H1 (cell line): ENCODE data around the gene FMNL2. TPM values are rescaled to one million over a fixed set of nuclear protein-coding genes. Genes with fewer than 3 reads are reported as not detected.

Source experiments
- CTCF ChIA-PET: fragments of 300-600 bp; sonication (Branson Sonifier 250); formaldehyde crosslinking; loops from one replicate; lab custom pipeline; 2021; ENCODE audit not compliant: partially characterized antibody; lab: Charles Lee
- POLR2A ChIA-PET: fragments of 300-600 bp; sonication (Branson Sonifier 250); formaldehyde crosslinking; loops from one replicate; lab custom pipeline; 2021; ENCODE audit warnings: inconsistent platforms; ENCODE audit not compliant: partially characterized antibody; lab: Charles Lee
- DNase-seq, 2 experiments: peaks; one replicate each; pipeline versions ENCODE4 v3.0.0 to v3.0.0-alpha.2; 2010 to 2022; ENCODE audit warnings: low spot score in 2 of 2, low read depth in 1 of 2, mixed read lengths in 1 of 2
- FAIRE-seq: peaks from 2 replicates; lab custom pipeline; 2011; peaks lifted over from hg19 to GRCh38; lab: Jason Lieb, UNC
- H2AFZ ChIP-seq: 2 replicates; pipeline ENCODE4 v1.8.1; 2012; ENCODE audit warnings: low read length, inconsistent platforms
- H2AK5ac ChIP-seq: 2 replicates; pipeline ENCODE4 v1.6.1; 2013; ENCODE audit warnings: low read depth, low read length
- H2BK120ac ChIP-seq: replicated peaks from 2 replicates; pipeline ENCODE3; 2013; ENCODE audit warnings: low read depth, low read length, inconsistent platforms
- H2BK12ac ChIP-seq: 2 replicates; pipeline ENCODE4 v1.6.1; 2013; ENCODE audit warnings: low read depth, low read length
- H2BK15ac ChIP-seq: 2 replicates; pipeline ENCODE4 v1.6.1; 2013; ENCODE audit warnings: low read length
- H2BK20ac ChIP-seq: 2 replicates; pipeline ENCODE4 v1.6.1; 2013; ENCODE audit warnings: low read length
- H2BK5ac ChIP-seq: 2 replicates; pipeline ENCODE4 v1.6.1; 2013; ENCODE audit warnings: low read depth, low read length
- H3K14ac ChIP-seq: 2 replicates; pipeline ENCODE4 v1.6.1; 2013; ENCODE audit warnings: inconsistent platforms; ENCODE audit not compliant: insufficient read length
- H3K18ac ChIP-seq: 2 replicates; pipeline ENCODE4 v1.6.1; 2013; ENCODE audit warnings: low read length; ENCODE audit errors: extremely low read depth
- H3K23ac ChIP-seq: 2 replicates; pipeline ENCODE4 v1.6.1; 2013; ENCODE audit warnings: inconsistent platforms; ENCODE audit not compliant: insufficient read length
- H3K23me2 ChIP-seq: 2 replicates; pipeline ENCODE4 v1.6.1; 2013; ENCODE audit warnings: low read depth, low read length
- H3K27ac ChIP-seq: 2 replicates; pipeline ENCODE4 v1.6.1; 2011; ENCODE audit warnings: low read depth, low read length, inconsistent platforms
- H3K27me3 ChIP-seq, 4 experiments: replicated peaks in 1 of 4; 1 replicate in 1 of 4; 2 replicates in 3 of 4; pipeline versions ENCODE4 v1.6.1 to v1.8.1; 2011 to 2013; ENCODE audit warnings: low read length in 3 of 4, mild to moderate bottlenecking in 3 of 4, inconsistent platforms in 2 of 4, mixed read lengths in 2 of 4, moderate library complexity in 1 of 4; ENCODE audit not compliant: control insufficient read depth in 3 of 4, insufficient read depth in 3 of 4; ENCODE audit errors: extremely low read depth in 1 of 4
- H3K36me3 ChIP-seq, 4 experiments: 2 replicates each; pipeline versions ENCODE4 v1.6.1 to v1.8.1; 2011 to 2013; ENCODE audit warnings: mild to moderate bottlenecking in 4 of 4, low read length in 3 of 4, moderate library complexity in 2 of 4, control low read depth in 1 of 4, inconsistent platforms in 1 of 4; ENCODE audit not compliant: insufficient read depth in 4 of 4, control insufficient read depth in 2 of 4
- H3K4ac ChIP-seq: replicated peaks from 2 replicates; pipeline ENCODE3; 2013; ENCODE audit warnings: low read length, low read depth, mixed read lengths, inconsistent platforms; ENCODE audit not compliant: insufficient read length
- H3K4me1 ChIP-seq, 4 experiments: replicated peaks in 1 of 4; 1 replicate in 1 of 4; 2 replicates in 3 of 4; pipeline versions ENCODE4 v1.6.1 to v1.8.1; 2011 to 2013; ENCODE audit warnings: low read length in 3 of 4, inconsistent platforms in 2 of 4, mixed read lengths in 1 of 4; ENCODE audit not compliant: insufficient read depth in 4 of 4, control insufficient read depth in 3 of 4
- H3K4me2 ChIP-seq, 2 experiments: 2 replicates each; pipeline versions ENCODE4 v1.6.1 to v1.8.1; 2011 to 2013; ENCODE audit warnings: low read depth in 2 of 2, low read length in 2 of 2, control low read depth in 1 of 2, inconsistent platforms in 1 of 2, mild to moderate bottlenecking in 1 of 2; ENCODE audit not compliant: insufficient read depth in 1 of 2
- H3K4me3 ChIP-seq, 4 experiments: fragments of 200-600, 300-600 bp in 1 of 4; sonication (generic), shearing (Covaris generic), sonication (Bioruptor Twin) in 1 of 4; 2 replicates each; pipeline versions ENCODE4 v1.5.1 to v1.8.1; 2011 to 2016; ENCODE audit warnings: low read length in 4 of 4, low read depth in 3 of 4, control low read depth in 2 of 4, inconsistent platforms in 2 of 4, mild to moderate bottlenecking in 2 of 4, mixed read lengths in 1 of 4, moderate library complexity in 1 of 4; ENCODE audit not compliant: insufficient read depth in 2 of 4; ENCODE audit errors: extremely low read depth in 1 of 4
- H3K56ac ChIP-seq: replicated peaks from 2 replicates; pipeline ENCODE3; 2013; ENCODE audit warnings: low read depth, mild to moderate bottlenecking, mixed read lengths, low read length, inconsistent platforms; ENCODE audit not compliant: insufficient read length
- H3K79me1 ChIP-seq: 2 replicates; pipeline ENCODE4 v1.6.1; 2013; ENCODE audit warnings: low read depth, low read length, control low read depth
- H3K79me2 ChIP-seq, 2 experiments: 2 replicates each; pipeline versions ENCODE4 v1.6.1 to v1.8.1; 2012 to 2013; ENCODE audit warnings: low read length in 2 of 2, mild to moderate bottlenecking in 2 of 2, inconsistent platforms in 1 of 2; ENCODE audit not compliant: insufficient read depth in 2 of 2, control insufficient read depth in 1 of 2
- H3K9ac ChIP-seq, 4 experiments: replicated peaks in 1 of 4; 1 replicate in 1 of 4; 2 replicates in 3 of 4; pipeline versions ENCODE4 v1.6.1 to v1.8.1; 2011 to 2013; ENCODE audit warnings: low read depth in 3 of 4, low read length in 3 of 4, control low read depth in 2 of 4, mild to moderate bottlenecking in 2 of 4, moderate library complexity in 2 of 4, inconsistent platforms in 1 of 4; ENCODE audit errors: extremely low read depth in 1 of 4
- H3K9me3 ChIP-seq, 2 experiments: 2 replicates each; pipeline versions ENCODE4 v1.6.1 to v1.8.1; 2012 to 2013; ENCODE audit warnings: mild to moderate bottlenecking in 2 of 2, moderate library complexity in 2 of 2, control low read depth in 1 of 2, inconsistent platforms in 1 of 2, low read depth in 1 of 2, low read length in 1 of 2, mixed read lengths in 1 of 2; ENCODE audit not compliant: insufficient read depth in 2 of 2
- H4K20me1 ChIP-seq, 2 experiments: replicated peaks in 1 of 2; 2 replicates each; pipeline versions ENCODE3 to v1.8.1; 2011 to 2013; ENCODE audit warnings: inconsistent platforms in 2 of 2, low read length in 2 of 2, mild to moderate bottlenecking in 1 of 2; ENCODE audit not compliant: insufficient read depth in 2 of 2, control insufficient read depth in 1 of 2
- H4K5ac ChIP-seq: 2 replicates; pipeline ENCODE4 v1.6.1; 2013; ENCODE audit warnings: low read length, low read depth, mixed read lengths, inconsistent platforms; ENCODE audit not compliant: insufficient read length
- H4K8ac ChIP-seq: 2 replicates; pipeline ENCODE4 v1.8.0; 2013; ENCODE audit warnings: mild to moderate bottlenecking, moderate library complexity, low read length, inconsistent platforms; ENCODE audit not compliant: insufficient read depth; ENCODE audit errors: extremely low read depth
- H4K91ac ChIP-seq: replicated peaks from 2 replicates; pipeline ENCODE3; 2013; ENCODE audit warnings: low read length, mixed read lengths, inconsistent platforms; ENCODE audit not compliant: insufficient read length
- ATF3 ChIP-seq: IDR thresholded peaks from 2 replicates; pipeline ENCODE4 v1.6.1; 2011; ENCODE audit warnings: low read depth, mild to moderate bottlenecking, low read length; ENCODE audit not compliant: insufficient read depth
- CEBPB ChIP-seq: IDR thresholded peaks from 2 replicates; pipeline ENCODE4 v1.6.1; 2012; ENCODE audit warnings: low read depth, low read length
- GABPA ChIP-seq: IDR thresholded peaks from 2 replicates; pipeline ENCODE4 v1.6.1; 2011; ENCODE audit warnings: mild to moderate bottlenecking, low read length, moderate library complexity, borderline replicate concordance; ENCODE audit not compliant: insufficient read depth
- HDAC2 ChIP-seq, 2 experiments: fragments of 300-600 bp in 1 of 2; sonication (generic) in 1 of 2; IDR thresholded peaks; 2 replicates each; pipeline ENCODE4 v1.6.1; 2011 to 2012; ENCODE audit warnings: low read depth in 2 of 2, low read length in 2 of 2, mild to moderate bottlenecking in 2 of 2, moderate library complexity in 2 of 2, borderline replicate concordance in 1 of 2, inconsistent platforms in 1 of 2
- KDM5A ChIP-seq: fragments of 200-600 bp; IDR thresholded peaks from 2 replicates; pipeline ENCODE4 v1.7.1; 2012; ENCODE audit warnings: mild to moderate bottlenecking, low read length, inconsistent platforms, mixed read lengths
- MAFK ChIP-seq: IDR thresholded peaks from 2 replicates; pipeline ENCODE4 v1.6.1; 2012; ENCODE audit warnings: low read depth, mild to moderate bottlenecking, improper control_type of control experiment, low read length
- MAX ChIP-seq: IDR thresholded peaks from 2 replicates; pipeline ENCODE4 v1.6.1; 2012; ENCODE audit warnings: inconsistent platforms
- RAD21 ChIP-seq, 2 experiments: IDR thresholded peaks in 1 of 2; conservative IDR thresholded peaks in 1 of 2; 2 replicates each; pipeline ENCODE4 v1.6.1; 2011; ENCODE audit warnings: low read depth in 2 of 2, low read length in 2 of 2, improper control_type of control experiment in 1 of 2, inconsistent platforms in 1 of 2, mild to moderate bottlenecking in 1 of 2, moderate library complexity in 1 of 2
- SP2 ChIP-seq: IDR thresholded peaks from 2 replicates; pipeline ENCODE4 v1.6.1; 2012; ENCODE audit warnings: mild to moderate bottlenecking, low read length, inconsistent platforms
- SUZ12 ChIP-seq: fragments of 200-600 bp; sonication (generic); IDR thresholded peaks from 2 replicates; pipeline ENCODE4 v1.6.1; 2012; ENCODE audit warnings: mild to moderate bottlenecking, inconsistent platforms, low read length, moderate library complexity, mixed read lengths
- ZNF274 ChIP-seq: IDR thresholded peaks from 2 replicates; pipeline ENCODE4 v1.7.0; 2012; ENCODE audit warnings: low read length, borderline replicate concordance; ENCODE audit errors: extremely low read depth
- WGBS, 2 experiments: shearing (Covaris generic) in 1 of 2; methylation state at CpG; one replicate each; pipeline versions ENCODE4 v1.1.6 to v1.1.7; 2013 to 2015; ENCODE audit warnings: low lambda C conversion rate in 2 of 2, mixed read lengths in 2 of 2, inconsistent platforms in 1 of 2, low coverage in 1 of 2, missing lambda C conversion rate in 1 of 2; ENCODE audit not compliant: insufficient replicate concordance in 2 of 2, insufficient coverage in 1 of 2, insufficient read length in 1 of 2; ENCODE audit errors: extremely low coverage in 1 of 2, missing lambda C conversion rate in 1 of 2; 5-methylcytosine and 5-hydroxymethylcytosine counted together
- polyA plus RNA-seq, 7 experiments: library from polyadenylated mRNA; depleted of rRNA in 3 of 7; stranded (reverse) in 5 of 7; unstranded in 2 of 7; fragments of >200 nt in 5 of 7; fragments of 200-250 nt in 2 of 7; gene quantifications; 1 replicate in 5 of 7; 2 replicates in 1 of 7; 4 replicates in 1 of 7; pipeline versions ENCODE4 v1.2.1 to v1.2.3, GENCODE V29; 2011 to 2013; ENCODE audit warnings: missing spikeins in 2 of 7, mixed read lengths in 2 of 7
- total RNA-seq: library from RNA; stranded (reverse); fragmentation: NEBNext Ultra II Directional; extraction: Animal tissue kit (Norgen Biotek cat#: 25700); gene quantifications from 2 replicates; pipeline ENCODE4 v1.2.1, GENCODE V29; 2021

Gene FMNL2
- total and polyA plus RNA-seq, 2 of the 8 experiments (the other 6 are each of a cell fraction or from before 2014, with no cell fraction given), result 15.5 to 45.1 TPM

- no peak overlapping the region for H2AFZ ChIP-seq
- no peaks in the 10 kb centered on the region for H3K9me3 ChIP-seq
- DNase-seq, result no peak
- H3K4ac ChIP-seq, result no peak overlapping the region
- peaks cover 6 to 56% (median 41%) of the 10 kb centered on the region in 4 experiments for H3K36me3 ChIP-seq
- CTCF ChIA-PET, result interaction anchor here (0.8 to 1.8 kb wide), 6 partner anchors 10 to 441 kb away, joined by 3 to 7 read pairs (median 4); no protein-coding TSS in a partner anchor
- H2BK12ac ChIP-seq, result no peak overlapping the region
- H3K4me1 ChIP-seq, result no peaks in the 10 kb centered on the region
- H2AK5ac ChIP-seq, result no peak overlapping the region
- H2BK20ac ChIP-seq, result no peak overlapping the region
- H3K79me2 ChIP-seq, result no peaks in the 10 kb centered on the region
- H3K23me2 ChIP-seq, result no peaks in the 10 kb centered on the region
- no peaks in the 10 kb centered on the region for H3K79me1 ChIP-seq
- H4K8ac ChIP-seq, result no peak overlapping the region
- no peak overlapping the region for H3K27ac ChIP-seq
- no peak overlapping the region for H3K4me3 ChIP-seq
- no peak overlapping the region for H4K91ac ChIP-seq
- no peak overlapping the region for H3K9ac ChIP-seq
- no peaks in the 10 kb centered on the region for H4K20me1 ChIP-seq
- H3K14ac ChIP-seq, result no peak overlapping the region
- no peak overlapping the region for H4K5ac ChIP-seq
- no peaks in the 10 kb centered on the region for H3K27me3 ChIP-seq
- no peak overlapping the region for H2BK120ac ChIP-seq
- H2BK15ac ChIP-seq, result no peak overlapping the region
- H3K56ac ChIP-seq, result no peak overlapping the region
- POLR2A ChIA-PET, result no interaction called here
- WGBS, 2 experiments, result 83% methylated on average over 4 of the region's 4 CpGs; no CpG with 5 or more reads in 1 of the 2 experiments
- no peak overlapping the region for H3K4me2 ChIP-seq
- no peak overlapping the region for H2BK5ac ChIP-seq
- no peak overlapping the region for H3K23ac ChIP-seq
- no peak overlapping the region for H3K18ac ChIP-seq
- no peak for FAIRE-seq
- TF ChIP-seq SUZ12 (no peak), MAX (no peak), HDAC2 (IDR thresholded peaks at IDR 0.05; ENCODE audit: borderline replicate concordance in 1 of 2, low read depth in 2 of 2, low read length in 2 of 2) (no peak), MAFK (no peak), ATF3 (no peak), ZNF274 (no peak), KDM5A (no peak), RAD21 (IDR thresholded peaks at IDR 0.05 in 1 of 2, conservative IDR thresholded peaks at IDR 0.05 in 1 of 2; ENCODE audit: low read depth in 2 of 2, low read length in 2 of 2) (no peak), CEBPB (no peak), GABPA (no peak), SP2 (no peak)
Observed at GRCh38 chr2:152617456-152618192, 282.6 kb downstream of the FMNL2 start.
